Astrocyte of the cerebellum (primary cell): Measurements from ENCODE around the gene PARVG.

Experiments
- DNase-seq: peaks from one replicate; pipeline ENCODE4 v3.0.0-alpha.2; 2011; ENCODE audit warnings: low read depth
- H3K4me3 ChIP-seq: 2 replicates; pipeline ENCODE4 v1.5.1; 2011; ENCODE audit warnings: mild to moderate bottlenecking, low read depth, low read length, moderate library complexity
- in situ Hi-C: cut with HindIII; loops from 2 replicates; pipeline ENCODE4 v1.10.0; 2017; ENCODE audit warnings: low sequenced_read_pairs
- TF ChIP-seq, protein P1 (sequence below): IDR thresholded peaks from 2 replicates; pipeline ENCODE4 v1.5.1; 2012; ENCODE audit warnings: low read length, low read depth, moderate library complexity, mild to moderate bottlenecking; ENCODE audit errors: missing control alignments

Gene PARVG, protein sequence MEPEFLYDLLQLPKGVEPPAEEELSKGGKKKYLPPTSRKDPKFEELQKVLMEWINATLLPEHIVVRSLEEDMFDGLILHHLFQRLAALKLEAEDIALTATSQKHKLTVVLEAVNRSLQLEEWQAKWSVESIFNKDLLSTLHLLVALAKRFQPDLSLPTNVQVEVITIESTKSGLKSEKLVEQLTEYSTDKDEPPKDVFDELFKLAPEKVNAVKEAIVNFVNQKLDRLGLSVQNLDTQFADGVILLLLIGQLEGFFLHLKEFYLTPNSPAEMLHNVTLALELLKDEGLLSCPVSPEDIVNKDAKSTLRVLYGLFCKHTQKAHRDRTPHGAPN

DNA sequence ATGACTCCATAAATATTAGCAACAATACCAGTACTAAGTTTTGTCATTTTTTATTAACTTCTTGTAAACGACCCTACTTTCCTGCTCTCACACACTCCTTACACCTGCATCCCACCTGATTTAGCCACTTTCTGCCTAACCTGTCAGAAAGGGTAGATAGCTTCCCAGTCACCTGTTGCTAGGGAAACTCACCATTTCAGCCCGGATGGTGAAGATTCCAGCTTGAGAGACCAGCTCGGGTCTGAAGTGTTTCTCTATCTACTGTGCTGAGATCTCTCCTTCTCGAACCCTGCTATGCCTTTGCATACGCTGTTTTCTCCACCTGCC, at the start of gene PARVG:
TSS of gene PARVG (plus strand) at position 220 of the 327 bp plus-strand sequence. CDS start 2,405 bp downstream, outside the sequence.
- TF ChIP-seq, protein P1, sequence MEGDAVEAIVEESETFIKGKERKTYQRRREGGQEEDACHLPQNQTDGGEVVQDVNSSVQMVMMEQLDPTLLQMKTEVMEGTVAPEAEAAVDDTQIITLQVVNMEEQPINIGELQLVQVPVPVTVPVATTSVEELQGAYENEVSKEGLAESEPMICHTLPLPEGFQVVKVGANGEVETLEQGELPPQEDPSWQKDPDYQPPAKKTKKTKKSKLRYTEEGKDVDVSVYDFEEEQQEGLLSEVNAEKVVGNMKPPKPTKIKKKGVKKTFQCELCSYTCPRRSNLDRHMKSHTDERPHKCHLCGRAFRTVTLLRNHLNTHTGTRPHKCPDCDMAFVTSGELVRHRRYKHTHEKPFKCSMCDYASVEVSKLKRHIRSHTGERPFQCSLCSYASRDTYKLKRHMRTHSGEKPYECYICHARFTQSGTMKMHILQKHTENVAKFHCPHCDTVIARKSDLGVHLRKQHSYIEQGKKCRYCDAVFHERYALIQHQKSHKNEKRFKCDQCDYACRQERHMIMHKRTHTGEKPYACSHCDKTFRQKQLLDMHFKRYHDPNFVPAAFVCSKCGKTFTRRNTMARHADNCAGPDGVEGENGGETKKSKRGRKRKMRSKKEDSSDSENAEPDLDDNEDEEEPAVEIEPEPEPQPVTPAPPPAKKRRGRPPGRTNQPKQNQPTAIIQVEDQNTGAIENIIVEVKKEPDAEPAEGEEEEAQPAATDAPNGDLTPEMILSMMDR: no peak
- H3K4me3 ChIP-seq: no peak within 1 kb of the TSS

DNA sequence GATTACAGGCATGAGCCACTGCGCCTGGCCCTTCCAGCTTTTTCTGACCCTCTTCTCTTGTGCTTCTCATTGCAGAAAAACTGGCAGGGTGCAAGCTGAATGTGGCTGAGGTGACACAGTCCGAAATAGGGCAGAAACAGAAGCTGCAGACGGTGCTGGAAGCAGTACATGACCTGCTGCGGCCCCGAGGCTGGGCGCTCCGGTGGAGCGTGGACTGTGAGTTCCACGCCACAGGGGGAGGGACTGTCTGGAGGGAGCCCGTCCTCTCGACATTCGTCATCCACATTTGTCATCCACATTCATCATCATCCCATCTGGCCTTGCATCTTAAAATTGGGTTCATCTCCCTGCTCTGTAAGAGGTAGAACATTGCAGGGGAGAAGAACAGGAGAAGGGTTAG, 49.3 kb upstream of the PARVG start:
- TF ChIP-seq, protein P1: no peak
- in situ Hi-C loops: no loop called here
- DNase-seq: no peak
- no peak overlapping the region for H3K4me3 ChIP-seq

More for the DNA sequence above, at the start of gene PARVG:
- in situ Hi-C loops: no loop called here
- DNase-seq: no peak

DNA sequence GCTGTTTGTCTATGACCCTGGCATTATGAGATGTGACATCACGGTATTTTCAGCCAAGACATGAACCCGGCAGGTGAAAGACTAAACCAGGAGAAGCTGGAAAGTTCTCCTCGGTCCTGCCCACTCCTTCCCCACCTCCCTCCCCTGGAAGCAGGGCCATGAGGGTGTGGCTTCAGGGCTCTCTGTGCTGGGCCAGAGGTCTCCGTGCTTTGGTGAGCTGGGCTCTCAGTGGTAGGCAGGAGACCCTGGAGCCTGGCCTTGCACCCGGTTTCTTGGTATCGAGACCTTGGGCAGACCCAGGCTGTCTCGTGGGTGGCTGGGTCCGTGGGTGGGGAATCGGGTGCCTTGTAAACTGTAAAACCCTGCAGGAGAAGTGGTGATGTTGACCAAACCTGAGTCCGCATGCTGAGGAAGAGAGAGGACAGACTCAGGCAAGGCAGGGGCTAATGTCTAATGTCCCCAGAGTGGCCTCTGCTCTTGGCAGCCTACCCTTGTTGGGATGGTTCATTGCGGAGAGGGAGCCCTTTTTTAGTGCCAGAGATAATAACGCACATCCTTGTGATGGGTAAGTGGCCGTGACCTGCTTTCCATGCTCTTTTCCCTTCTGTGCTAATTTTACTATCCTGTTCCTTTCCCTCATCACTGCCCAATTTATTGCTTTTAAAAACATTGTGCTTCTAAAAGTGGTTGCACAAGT, 48.6 kb upstream of the PARVG start:
- in situ Hi-C loops: no loop called here
- TF ChIP-seq, protein P1: no peak
- no peak overlapping the region for H3K4me3 ChIP-seq
- DNase-seq: no peak

DNA sequence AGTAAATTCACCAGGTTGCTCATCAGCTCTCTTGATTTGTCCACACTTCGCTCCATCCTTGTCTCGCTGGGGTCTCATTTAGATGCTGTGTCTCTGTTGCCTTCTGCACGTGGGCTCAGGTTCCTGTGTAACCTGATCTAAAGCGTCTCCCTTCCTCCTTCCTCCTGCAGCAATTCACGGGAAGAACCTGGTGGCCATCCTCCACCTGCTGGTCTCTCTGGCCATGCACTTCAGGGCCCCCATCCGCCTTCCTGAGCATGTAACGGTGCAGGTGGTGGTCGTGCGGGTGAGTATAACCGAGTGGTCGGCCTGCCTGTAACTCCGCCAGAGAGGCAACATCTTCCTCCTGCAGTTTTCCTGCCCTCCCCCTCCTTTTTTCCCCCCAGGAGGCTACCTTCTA, 48.0 kb upstream of the PARVG start:
- TF ChIP-seq, protein P1: no peak
- DNase-seq: no peak
- in situ Hi-C loops: no loop called here
- H3K4me3 ChIP-seq: no peak overlapping the region

DNA sequence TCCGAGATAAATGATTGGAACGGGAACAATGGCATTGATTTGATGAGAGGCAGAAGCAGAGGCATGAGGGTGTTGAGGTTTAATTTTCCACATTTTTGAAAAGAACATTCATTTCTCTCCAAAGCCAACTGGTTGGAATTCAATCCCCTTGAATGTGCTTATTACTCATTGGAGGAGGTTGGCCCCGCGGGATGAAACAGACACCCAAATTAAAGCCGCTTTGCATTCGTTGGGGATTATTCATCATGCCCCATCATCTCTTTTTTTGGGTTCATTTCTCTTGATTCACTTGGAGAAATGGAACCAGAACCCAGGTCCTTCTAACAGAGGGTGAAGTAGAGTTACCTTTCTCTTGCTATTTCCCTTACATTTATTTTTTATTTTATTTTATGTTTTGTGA, 47.6 kb upstream of the PARVG start:
- peak; percentile 89 for DNase-seq
- TF ChIP-seq, protein P1: no peak
- in situ Hi-C loops: no loop called here
- H3K4me3 ChIP-seq: no peak overlapping the region

DNA sequence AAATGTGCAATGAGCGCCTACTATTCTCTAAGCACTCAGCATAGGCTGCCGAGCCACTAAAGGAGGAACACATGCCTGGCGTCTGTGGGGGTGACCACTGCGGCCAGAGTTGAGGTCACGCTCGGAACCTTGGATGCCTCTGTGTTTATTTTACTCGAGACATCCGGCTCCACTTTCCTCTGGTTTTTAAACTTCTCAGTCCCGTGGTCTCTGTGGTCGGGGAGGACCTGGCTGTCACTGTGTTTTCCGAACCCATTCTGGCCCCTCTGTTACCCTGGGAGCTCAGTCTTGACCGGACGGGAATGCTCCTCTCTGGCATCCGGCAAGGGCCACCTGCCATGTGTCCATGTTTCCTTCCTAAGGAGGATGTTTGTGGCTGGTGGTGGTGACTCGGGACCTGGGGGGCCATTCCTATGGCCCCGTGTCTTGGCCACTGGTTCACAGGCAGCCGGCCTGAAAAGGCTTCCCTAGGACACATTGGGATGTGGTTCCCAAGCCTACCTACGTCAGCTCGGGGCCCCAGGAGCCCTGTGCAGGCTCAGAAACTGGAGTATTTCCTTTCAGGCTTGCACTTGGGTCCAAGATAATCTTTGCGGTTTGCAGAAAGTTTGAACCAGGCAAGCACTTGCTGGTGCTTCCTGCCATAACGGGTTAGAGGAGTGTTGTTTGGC, 46.7 kb upstream of the PARVG start:
- in situ Hi-C loops: no loop called here
- TF ChIP-seq, protein P1: no peak
- peak; percentile 100 for DNase-seq
- H3K4me3 ChIP-seq: no peak overlapping the region
